GM12801 (cell line): Measurements from ENCODE around the gene PIAS2.

Source experiments
- CTCF ChIP-seq: IDR thresholded peaks from one replicate; pipeline ENCODE4 v1.5.1; 2011; ENCODE audit warnings: control low read depth; ENCODE audit not compliant: insufficient read length; ENCODE audit errors: extremely low read depth

PIAS2 gene

GRCh38 chr18:46891742-46892214, 25.5 kb downstream of the PIAS2 start:
- TF ChIP-seq CTCF: no peak

GRCh38 chr18:46888965-46889364, 28.3 kb downstream of the PIAS2 start:
- no peak for TF ChIP-seq CTCF

- TF ChIP-seq CTCF: no peak
Measured at GRCh38 chr18:46886893-46887292, 30.4 kb downstream of the PIAS2 start.

GRCh38 chr18:46883180-46883579, 34.1 kb downstream of the PIAS2 start:
- no peak for TF ChIP-seq CTCF

- TF ChIP-seq CTCF: no peak
Measured at GRCh38 chr18:46877329-46877987, 39.8 kb downstream of the PIAS2 start.

- no peak for TF ChIP-seq CTCF
Measured at GRCh38 chr18:46868169-46868921, 49.0 kb downstream of the PIAS2 start.

- no peak for TF ChIP-seq CTCF
Measured at GRCh38 chr18:46867367-46868143, 49.8 kb downstream of the PIAS2 start.
